ENCODE results near the gene CFAP251.
"Not testable (repeated sequence)": the region's sequence is repeated elsewhere in the genome, so short reads cannot be mapped to it uniquely, and the experiment has no call there.

The CFAP251 gene

GRCh38 chr12:121905746-121906145 is 12.6 kb upstream of the CFAP251 start:
- no peak for DNase-seq

GRCh38 chr12:121908702-121909101 is 9.7 kb upstream of the CFAP251 start:
- DNase-seq = no peak

- no peak for DNase-seq
Observed at GRCh38 chr12:121911824-121912585, 6.4 kb upstream of the CFAP251 start.

- DNase-seq = no peak
Observed at GRCh38 chr12:121915841-121916321, 2.5 kb upstream of the CFAP251 start.

GRCh38 chr12:121916719-121917118 is 1.7 kb upstream of the CFAP251 start:
- DNase-seq = no peak

GRCh38 chr12:121918679-121919038 is 267 bp downstream of the CFAP251 start:
- DNase-seq = no peak

GRCh38 chr12:121921066-121921465 is 2.7 kb downstream of the CFAP251 start:
- DNase-seq = no peak

GRCh38 chr12:121925358-121925695 is 6.9 kb downstream of the CFAP251 start:
- DNase-seq = no peak

- no peak for DNase-seq
Observed at GRCh38 chr12:121926874-121927706, 8.7 kb downstream of the CFAP251 start.

- no peak for DNase-seq
Observed at GRCh38 chr12:121927813-121928212, 9.4 kb downstream of the CFAP251 start.

GRCh38 chr12:121929545-121929944 is 11.2 kb downstream of the CFAP251 start:
- DNase-seq = not testable (repeated sequence)

GRCh38 chr12:121930862-121931261 is 12.5 kb downstream of the CFAP251 start:
- DNase-seq = no peak

- DNase-seq = no peak
Observed at GRCh38 chr12:121932176-121932536, 13.8 kb downstream of the CFAP251 start.

GRCh38 chr12:121932914-121933521 is 14.6 kb downstream of the CFAP251 start:
- DNase-seq = no peak

- DNase-seq = no peak
Observed at GRCh38 chr12:121933522-121934308, 15.3 kb downstream of the CFAP251 start.

- no peak for DNase-seq
Observed at GRCh38 chr12:121934309-121934664, 15.9 kb downstream of the CFAP251 start.

GRCh38 chr12:121937654-121938053 is 19.3 kb downstream of the CFAP251 start:
- DNase-seq = no peak

GRCh38 chr12:121939186-121939585 is 20.8 kb downstream of the CFAP251 start:
- no peak for DNase-seq

GRCh38 chr12:121939992-121940766 is 21.8 kb downstream of the CFAP251 start:
- no peak for DNase-seq

- DNase-seq = no peak
Observed at GRCh38 chr12:121942145-121942718, 23.8 kb downstream of the CFAP251 start.

GRCh38 chr12:121943926-121944325 is 25.5 kb downstream of the CFAP251 start:
- no peak for DNase-seq
